Right lobe of liver (tissue), 4 donors: ENCODE data around the gene CAMK2N1.

Experiments used
- CTCF ChIP-seq, 4 donors: fragments of 200-600 bp in 3 of 4; fragments of 450-650 bp in 1 of 4; IDR thresholded peaks; one replicate each; pipeline versions ENCODE4 v1.5.1 to v1.8.0; 2016 to 2022; ENCODE audit warnings: antibody characterized with exemption in 4 of 4, mild to moderate bottlenecking in 2 of 4
- POLR2A ChIP-seq: fragments of 450-650 bp; IDR thresholded peaks from one replicate; pipeline ENCODE4 v1.6.1; 2017; ENCODE audit warnings: antibody characterized with exemption, mild to moderate bottlenecking
- donor health status: DM: no; HTN: no; CAD: no.
- donor health status: DM: no; HTN: no; CAD: no.
- donor health status: DM: no; HTN: yes; CAD: no.

- no peak for TF ChIP-seq POLR2A
- TF ChIP-seq CTCF (IDR thresholded peaks at IDR 0.05), result no peak
These were observed 37.3 kb downstream of the CAMK2N1 start for GRCh38 chr1:20448671-20449071.
